GM12801 (cell line): Measurements from ENCODE around the gene SPON1.

Experiments used
- TF ChIP-seq, protein P1 (sequence below): IDR thresholded peaks from one replicate; pipeline ENCODE4 v1.5.1; 2011; ENCODE audit warnings: control low read depth; ENCODE audit not compliant: insufficient read length; ENCODE audit errors: extremely low read depth

SPON1 gene

GRCh38 chr11:13972043-13972910, 9.8 kb downstream of the SPON1 start:
- TF ChIP-seq, protein P1, sequence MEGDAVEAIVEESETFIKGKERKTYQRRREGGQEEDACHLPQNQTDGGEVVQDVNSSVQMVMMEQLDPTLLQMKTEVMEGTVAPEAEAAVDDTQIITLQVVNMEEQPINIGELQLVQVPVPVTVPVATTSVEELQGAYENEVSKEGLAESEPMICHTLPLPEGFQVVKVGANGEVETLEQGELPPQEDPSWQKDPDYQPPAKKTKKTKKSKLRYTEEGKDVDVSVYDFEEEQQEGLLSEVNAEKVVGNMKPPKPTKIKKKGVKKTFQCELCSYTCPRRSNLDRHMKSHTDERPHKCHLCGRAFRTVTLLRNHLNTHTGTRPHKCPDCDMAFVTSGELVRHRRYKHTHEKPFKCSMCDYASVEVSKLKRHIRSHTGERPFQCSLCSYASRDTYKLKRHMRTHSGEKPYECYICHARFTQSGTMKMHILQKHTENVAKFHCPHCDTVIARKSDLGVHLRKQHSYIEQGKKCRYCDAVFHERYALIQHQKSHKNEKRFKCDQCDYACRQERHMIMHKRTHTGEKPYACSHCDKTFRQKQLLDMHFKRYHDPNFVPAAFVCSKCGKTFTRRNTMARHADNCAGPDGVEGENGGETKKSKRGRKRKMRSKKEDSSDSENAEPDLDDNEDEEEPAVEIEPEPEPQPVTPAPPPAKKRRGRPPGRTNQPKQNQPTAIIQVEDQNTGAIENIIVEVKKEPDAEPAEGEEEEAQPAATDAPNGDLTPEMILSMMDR: no peak

GRCh38 chr11:13972944-13973343, 10.4 kb downstream of the SPON1 start:
- TF ChIP-seq, protein P1: no peak

DNA sequence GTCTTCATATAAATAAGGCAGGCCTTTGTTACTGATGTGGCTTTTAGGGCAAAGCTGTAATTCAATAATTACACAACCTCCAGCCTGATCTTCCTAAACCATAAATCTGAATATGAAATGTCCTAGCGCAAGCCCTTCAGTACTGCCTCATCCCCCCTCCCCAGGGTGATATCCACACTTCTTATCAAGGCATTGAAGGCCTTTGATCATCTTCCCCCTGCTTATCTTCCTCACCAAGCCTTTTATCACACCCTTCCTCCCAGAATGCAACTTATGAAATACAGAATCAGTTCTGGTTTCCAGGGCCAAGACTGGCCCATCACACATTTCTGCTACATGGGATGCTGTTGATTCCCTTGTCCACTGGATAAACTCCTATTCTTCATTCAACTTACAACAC, 12.1 kb downstream of the SPON1 start:
- TF ChIP-seq, protein P1: no peak

DNA sequence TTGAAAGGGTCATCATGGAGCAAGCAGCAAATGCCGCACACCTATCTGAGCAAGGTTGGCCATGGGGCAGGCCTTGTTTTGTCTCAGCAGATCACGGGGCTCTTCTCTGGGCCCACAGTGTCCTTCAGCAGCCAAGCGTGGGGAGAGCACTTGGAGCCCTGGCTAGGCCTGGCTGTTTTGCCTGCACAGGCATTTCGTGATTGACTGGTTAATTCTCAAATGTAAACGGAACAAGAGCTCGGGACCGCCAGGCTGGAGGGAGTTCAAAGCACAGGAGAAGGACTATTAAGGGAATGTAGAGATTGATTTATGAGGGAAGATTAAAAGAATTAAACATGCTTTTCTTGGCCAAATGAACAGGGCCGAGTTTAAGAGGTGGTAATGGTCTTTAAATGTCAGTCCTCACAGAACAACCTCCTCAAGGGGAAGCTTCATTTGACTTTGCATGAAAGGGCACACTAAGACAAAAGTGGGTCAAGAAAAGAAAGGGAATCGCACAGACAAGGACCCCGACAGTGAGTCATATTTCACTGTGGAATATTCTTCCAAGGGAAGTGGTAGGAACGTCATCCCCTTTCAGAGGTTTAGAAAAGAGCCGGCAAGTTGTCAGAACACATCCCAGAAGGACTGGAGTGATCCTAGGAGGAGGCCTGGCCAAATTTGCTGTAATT, 20.7 kb downstream of the SPON1 start:
- TF ChIP-seq, protein P1: no peak

GRCh38 chr11:13984616-13985450, 22.3 kb downstream of the SPON1 start:
- TF ChIP-seq, protein P1: no peak

DNA sequence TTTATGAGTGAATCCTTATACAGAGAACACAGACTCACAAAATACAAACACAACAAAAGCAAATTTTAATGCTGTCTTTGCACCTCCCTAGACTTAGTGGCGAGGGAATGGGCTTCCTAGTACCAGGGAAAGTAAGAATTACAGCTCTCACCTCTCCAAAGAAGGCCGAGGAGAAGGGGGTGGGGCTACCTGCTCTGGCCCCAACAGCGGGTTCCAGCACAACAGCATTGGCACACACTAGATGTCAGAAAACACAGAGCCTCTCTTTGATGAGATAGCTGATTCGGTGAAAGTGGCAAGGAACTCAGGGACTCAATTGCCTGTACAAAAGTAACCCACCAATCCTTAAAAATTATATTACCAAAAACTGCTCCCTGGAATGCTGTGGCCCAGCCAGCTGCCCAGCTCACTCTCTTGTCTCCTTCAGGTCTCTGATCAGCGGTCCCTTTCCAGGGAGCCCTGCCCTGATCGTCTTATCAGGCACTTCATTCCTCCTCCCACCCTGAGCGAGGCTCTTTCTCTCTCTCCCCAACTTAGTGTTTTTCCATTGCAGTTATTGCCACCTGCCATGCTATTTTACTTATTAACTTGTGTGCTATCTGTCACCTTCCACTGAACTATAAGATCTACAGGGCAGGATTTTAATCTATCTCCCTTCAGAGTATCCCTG, 30.7 kb downstream of the SPON1 start:
- TF ChIP-seq, protein P1: no peak
